Erythroblast (primary cell): ENCODE data around the gene ABCA8.
"Not testable (repeated sequence)": the region's sequence is repeated elsewhere in the genome, so short reads cannot be mapped to it uniquely, and the experiment has no call there.

Experiments
- DNase-seq, 2 experiments: peaks; one replicate each; lab custom pipeline; 2025; lab: John Stamatoyannopoulos, UW
- GATA1 ChIP-seq: IDR thresholded peaks from 2 replicates; pipeline ENCODE4 v1.6.1; 2011; ENCODE audit warnings: low read depth, mild to moderate bottlenecking, control low read depth, low read length, moderate library complexity
- POLR2A ChIP-seq: IDR thresholded peaks from 2 replicates; pipeline ENCODE4 v1.6.1; 2011; ENCODE audit warnings: mild to moderate bottlenecking, low read length

The ABCA8 gene

DNA sequence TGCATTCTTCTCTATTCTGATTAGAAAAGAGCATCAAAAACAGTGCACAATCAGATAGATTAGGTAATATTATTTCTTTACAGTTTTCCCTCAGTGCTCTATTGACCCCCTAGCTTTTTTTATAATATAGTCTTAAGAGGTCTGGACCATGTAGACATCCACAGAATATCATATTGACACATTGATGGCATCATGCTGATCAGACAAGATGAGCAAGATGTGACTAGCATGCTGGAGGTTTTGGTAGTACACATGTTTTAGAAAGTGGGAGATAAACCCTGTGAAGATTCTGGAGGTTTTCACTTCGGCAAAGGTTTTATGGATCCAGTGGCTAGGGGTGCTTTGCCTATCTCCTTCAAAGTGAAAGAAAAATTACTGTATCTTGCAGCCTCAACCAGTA is 2.8 kb upstream of the ABCA8 start:
- DNase-seq, result no peak
- no peak for TF ChIP-seq POLR2A
- no peak for TF ChIP-seq GATA1

DNA sequence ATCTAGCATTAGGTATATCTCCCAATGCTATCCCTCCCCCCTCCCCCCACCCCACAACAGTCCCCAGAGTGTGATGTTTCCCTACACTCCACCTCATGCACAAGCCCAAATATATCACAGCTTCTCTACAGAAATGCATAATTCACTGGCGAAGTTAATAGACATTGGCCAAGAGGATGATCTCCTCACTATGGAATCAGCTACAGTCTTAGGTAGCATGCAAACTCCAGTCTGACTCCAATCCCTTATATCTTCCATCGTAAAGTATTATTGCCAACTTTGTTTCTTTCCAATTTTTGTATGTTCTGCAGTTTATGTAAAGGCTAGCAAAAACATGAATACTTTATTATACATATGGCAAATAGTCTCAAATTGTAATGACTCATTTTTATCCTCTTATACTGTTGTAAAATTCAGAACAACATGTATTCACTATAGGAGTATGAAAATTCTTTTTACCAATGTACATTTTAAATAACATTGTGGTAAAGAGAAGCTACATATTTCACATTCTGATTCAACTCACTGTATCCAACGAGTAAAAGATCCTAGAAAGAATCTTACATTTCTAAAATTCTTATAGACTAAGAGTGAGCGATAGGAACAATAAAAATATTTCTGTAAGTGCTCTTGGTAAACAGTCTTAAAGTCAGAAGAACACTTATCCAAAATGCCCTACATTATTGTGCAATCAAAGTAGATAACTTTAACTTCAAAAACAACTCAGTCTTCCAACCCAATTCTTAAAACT is 871 bp downstream of the ABCA8 start:
- no peak for DNase-seq
- TF ChIP-seq GATA1 (no peak), POLR2A (no peak)

DNA sequence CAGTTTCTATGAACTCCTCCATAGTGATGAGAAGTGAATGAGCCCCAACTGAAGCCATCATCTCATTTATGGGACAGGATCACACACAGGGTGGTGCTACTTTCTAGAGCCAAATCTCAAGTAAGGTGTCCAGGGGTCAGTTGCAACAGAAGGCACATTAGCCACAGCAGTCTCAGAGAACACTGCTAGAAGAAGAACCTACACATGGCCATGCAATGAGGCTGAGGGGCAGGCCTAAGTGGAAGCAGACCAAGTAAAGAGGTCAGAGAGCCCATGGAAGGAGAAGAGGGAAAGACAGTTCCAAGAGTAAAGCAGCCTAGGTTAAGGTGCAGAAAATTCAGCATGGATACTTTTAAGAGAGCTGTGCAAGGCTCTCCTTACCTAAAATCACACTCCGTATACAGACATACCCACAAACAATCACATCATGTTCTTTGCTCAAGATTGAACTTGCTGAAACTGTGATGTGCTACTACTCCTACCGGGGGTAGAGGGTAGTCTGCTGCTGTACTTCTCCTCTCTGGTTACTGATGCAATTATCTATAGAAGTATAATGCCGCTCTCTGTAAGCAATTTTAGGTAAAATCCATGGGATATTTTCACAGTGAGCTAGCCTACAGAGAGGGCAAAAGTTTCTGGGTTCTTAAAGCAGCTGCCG is 1.7 kb downstream of the ABCA8 start:
- DNase-seq, result no peak
- TF ChIP-seq GATA1 (no peak), POLR2A (no peak)

DNA sequence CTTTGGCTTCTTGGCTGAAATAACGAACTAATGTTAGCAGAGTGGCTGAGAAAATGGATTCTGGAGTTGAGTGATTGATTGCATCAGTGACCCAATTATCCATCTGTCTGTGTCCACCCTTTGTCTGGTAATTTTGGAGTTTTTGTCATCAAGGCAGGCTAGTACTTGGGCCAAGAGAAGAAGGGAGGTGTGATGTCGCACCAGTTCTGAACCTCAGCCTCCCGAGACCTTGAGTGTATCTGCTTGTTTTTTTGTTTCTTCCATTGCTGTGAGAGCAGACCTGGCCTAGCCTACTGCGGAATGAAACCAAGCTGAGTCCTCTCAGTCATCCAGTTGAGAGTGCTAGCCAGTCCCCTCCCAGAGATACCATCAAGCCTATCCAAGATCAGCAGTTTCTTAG is 4.5 kb downstream of the ABCA8 start:
- no peak for TF ChIP-seq POLR2A
- no peak for TF ChIP-seq GATA1
- DNase-seq, result no peak

DNA sequence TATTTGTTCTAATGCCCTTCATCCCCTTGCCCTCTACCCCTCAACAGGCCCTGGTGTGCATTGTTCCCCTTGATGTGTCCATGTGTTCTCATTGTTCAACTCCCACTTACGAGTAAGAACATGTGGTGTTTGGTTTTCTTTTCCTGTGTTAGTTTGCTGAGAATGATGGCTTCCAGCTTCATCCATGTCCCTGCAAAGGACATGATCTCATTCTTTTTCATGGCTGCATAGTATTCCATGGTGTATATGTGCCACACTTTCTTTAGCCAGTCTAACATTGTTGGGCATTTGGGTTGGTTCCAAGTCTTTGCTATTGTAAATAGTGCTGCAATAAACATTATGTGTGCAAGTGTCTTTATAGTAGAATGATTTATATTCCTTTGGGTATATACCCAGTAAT is 7.3 kb downstream of the ABCA8 start:
- not testable (repeated sequence) for DNase-seq

DNA sequence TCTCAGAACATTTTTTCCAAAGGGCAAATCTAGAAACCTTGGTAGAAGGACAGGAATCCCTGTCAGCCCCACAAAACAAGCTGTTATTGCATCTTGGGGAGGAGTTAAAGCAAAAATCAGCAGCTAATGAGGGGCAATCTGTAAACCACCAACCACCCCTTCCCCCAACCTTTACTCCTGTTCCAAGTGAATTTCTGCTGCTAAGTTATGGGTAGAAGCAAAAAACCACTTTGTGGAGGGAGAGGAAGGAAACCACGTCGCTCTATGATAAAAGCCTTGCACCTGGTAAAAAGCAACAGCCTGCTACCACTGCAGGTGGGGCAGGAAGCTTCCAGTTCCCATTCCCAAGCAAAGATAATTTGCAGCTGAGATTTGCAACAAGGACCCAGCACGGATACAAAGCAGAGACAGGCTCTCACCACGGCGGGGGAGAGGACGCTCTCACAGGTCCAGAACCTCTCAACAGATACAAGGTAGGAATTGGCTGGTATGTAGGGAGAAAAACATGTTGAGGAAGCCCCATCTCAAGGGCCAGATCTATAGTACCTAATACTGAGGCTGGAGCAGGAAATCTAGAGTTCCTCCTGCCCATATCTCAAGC is 10.7 kb downstream of the ABCA8 start:
- TF ChIP-seq POLR2A (no peak), GATA1 (no peak)
- no peak for DNase-seq

DNA sequence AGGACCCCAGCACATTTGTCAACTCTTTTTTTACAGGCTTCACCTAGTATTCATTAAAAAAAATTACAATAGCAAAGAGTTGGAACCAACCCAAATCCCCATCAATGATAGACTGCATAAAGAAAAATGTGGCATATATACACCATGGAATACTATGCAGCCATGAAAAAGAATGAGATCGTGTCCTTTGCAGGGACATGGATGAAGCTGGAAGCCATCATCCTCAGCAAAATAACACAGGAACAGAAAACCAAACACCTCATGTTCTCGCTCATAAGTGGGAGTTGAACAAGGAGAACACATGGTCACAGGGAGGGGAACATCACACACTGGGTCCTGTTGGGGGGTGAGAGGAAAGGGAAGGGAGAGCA is 11.4 kb downstream of the ABCA8 start:
- not testable (repeated sequence) for DNase-seq

DNA sequence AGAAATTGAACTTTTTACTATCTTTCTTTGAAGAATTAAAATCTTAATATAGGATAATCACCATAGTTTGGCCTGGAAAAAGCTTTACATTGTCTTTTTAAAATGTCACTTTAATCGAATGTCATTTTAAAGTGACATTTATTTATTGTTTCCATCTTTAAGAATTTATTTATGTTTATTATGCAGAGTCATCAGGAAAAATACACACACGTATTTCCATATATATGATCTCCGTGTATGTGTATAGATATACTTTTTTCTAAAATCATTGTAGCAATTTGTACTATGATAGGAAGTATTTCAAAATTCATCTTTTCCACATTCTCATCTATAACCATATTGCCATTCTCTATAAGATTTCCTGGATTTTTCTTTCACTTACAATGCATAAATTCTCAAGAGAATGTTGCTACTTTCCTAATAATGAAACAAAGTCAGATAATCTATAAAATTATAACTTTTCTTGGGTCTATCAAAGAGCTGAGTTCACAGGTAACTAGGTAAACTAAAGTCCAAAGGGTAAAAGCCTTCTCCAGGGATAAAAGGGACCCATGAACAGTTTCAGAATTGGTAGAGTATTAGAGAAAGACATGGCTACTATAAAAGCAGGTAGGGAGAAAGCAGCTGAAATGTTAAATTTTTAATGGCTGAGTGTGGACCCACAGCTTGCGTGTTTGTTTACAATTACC is 11.9 kb downstream of the ABCA8 start:
- no peak for TF ChIP-seq POLR2A
- no peak for TF ChIP-seq GATA1
- no peak for DNase-seq

DNA sequence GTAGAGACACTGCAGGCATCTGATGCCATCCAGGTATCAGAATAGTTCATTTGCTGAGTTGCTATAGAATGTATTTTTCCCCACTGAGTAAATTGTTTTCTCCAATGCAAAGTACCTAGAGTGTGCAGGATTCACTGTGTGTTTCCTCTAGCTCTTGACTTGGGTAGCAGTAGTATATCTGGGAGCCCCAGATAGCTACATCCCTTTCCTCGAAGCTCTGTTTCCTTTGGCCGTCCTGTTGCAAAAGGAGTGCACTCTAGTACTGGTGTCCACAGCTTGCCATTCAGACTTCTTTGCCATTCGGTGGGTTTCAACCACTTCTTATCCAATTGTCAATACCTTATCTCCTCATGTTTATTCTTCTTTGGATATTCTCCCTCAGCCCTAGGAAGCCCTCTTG is 12.8 kb downstream of the ABCA8 start:
- TF ChIP-seq GATA1 (no peak), POLR2A (no peak)
- no peak for DNase-seq

DNA sequence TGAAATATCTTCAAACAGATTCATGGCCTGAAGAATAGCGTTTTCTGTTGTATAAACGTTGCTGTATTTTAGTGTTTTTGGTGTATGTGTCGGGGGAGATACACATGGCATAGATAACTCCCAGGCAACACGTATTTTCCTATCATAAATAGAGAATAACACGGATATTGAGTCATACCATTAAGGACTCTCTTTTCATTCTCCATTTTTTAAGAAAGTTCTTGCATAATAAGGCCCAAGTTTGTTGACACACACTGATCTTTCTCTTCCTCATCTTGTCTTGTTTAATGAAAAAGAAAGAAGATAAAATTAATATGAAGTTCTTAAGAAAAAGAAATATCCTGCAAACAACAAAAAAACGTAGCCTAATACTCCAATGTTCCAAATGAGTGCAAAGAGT is 13.4 kb downstream of the ABCA8 start:
- TF ChIP-seq GATA1 (no peak), POLR2A (no peak)
- no peak for DNase-seq

DNA sequence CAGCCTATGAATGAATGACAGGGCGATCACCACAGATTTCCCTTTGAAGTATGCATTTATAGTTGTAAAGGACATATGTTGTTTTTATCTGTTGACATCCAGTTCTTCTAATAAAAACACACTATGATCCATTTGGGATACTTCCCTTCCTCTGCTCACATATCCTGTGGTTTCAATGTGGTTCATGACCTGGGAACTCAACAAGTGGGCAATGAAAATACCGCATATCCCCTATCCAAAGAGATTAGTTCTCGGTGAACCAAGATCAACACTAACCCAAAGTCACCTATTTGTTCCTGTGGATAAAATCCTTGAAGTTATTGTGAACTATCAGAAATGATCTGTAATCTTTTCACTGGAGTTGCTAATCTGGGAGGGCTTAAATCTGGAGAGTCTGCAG is 16.0 kb downstream of the ABCA8 start:
- TF ChIP-seq POLR2A, result no peak
- TF ChIP-seq GATA1, result no peak
- no peak for DNase-seq

DNA sequence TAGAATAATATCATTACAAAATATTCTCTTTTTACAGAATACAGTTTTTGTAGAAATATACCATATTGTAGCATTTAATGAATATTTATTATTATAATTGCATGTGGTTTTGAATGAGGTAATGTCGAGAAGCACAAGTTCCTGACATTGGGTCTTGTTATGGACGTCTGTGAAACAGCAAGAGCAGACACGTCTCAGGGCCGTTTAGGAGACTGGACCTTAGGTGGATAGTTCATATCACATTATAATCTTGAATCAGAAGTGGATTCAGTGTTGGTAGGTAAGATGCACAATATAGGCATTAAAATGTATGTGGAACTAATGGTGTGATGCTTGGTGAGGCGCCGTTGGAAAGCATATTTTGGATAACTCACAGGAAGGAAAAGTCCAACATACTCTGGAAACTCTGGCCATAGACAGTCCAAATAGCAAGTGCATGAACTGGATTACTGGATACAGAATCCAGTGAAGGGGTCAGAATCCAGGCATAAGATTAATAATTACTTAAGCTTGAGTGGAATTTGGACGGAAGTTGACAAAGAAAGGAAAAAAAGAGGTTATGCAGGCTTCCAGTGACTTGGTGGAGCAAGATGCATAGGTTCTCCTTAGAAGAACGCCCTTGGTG is 17.2 kb downstream of the ABCA8 start:
- TF ChIP-seq POLR2A (no peak), GATA1 (no peak)
- no peak for DNase-seq

DNA sequence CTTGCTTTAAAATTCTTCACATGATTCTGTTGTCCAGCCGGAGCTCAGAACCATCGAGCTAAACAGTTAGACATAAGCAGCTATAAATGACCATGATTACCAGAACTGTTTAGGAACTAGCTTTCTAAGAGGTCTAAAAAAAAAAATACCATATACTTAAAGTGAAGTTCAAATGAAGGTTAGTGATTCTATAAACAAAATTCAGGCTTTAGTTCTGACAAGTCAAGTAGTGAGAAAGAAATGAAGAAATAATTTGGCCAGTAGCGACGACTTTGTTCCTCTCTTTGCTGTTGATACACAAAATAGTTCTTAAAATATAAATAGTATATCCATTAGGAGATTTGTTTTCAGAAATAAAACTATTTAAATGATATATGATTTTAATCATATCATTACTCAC is 27.7 kb downstream of the ABCA8 start:
- DNase-seq, result no peak
- TF ChIP-seq POLR2A (no peak), GATA1 (no peak)

DNA sequence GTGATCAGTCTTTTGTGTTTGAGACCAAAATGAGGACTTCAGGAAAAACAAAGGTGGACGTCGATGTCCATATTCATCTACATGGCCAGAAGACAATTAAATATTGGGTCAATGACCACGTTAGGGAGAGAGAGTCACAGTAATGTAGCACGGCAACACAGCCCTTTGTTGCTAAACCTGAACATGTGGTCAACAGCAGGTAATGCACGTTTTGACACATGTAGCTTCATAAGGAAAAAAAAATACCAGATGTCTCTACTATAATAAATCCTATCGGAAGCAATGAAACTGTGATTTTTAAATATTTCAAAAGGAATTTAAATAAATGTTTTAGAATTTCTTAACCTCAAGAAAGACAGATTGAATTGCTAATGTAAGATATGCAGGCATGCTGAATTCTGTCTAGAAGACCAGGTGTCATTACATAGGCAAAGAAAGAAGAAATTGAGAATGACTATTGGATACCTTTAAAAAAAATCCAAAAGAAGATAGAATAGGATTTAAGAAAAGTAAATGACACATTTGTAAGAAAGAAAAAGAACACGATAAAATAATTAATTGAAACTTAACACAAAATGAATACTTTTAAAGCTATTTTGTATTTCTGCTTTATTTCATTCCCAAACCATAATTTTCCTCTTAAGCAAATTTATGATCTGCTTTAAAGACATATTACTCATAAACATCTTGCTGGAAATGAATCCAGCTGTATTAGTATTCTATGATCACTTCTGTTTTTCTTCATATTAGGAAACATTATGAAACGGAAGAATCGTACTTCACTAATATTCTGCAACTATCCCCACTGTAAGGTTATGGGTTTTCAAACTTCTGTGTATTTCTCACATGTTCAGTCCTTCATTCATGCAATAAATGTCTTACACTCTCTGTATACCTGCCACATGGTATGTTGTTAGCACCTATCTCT is 30.1 kb downstream of the ABCA8 start:
- no peak for DNase-seq
- no peak for TF ChIP-seq POLR2A
- no peak for TF ChIP-seq GATA1
